GM19438 (cell line): ENCODE data around the gene AFG1L.
"Not testable (repeated sequence)": the region's sequence is repeated elsewhere in the genome, so short reads cannot be mapped to it uniquely, and the experiment has no call there.

ENCODE experiments used
- ATAC-seq: cut with Tn5 transposase; IDR thresholded peaks from one replicate; pipeline ENCODE4 v1.9.1; 2021; ENCODE audit warnings: low read depth; ENCODE audit not compliant: unreplicated experiment

The AFG1L gene

GRCh38 chr6:108343894-108344293 is 49.0 kb downstream of the AFG1L start:
- ATAC-seq = no peak

GRCh38 chr6:108348655-108349349 is 53.9 kb downstream of the AFG1L start:
- ATAC-seq = peak; percentile 91

GRCh38 chr6:108350528-108350927 is 55.7 kb downstream of the AFG1L start:
- peak; percentile 69 for ATAC-seq

GRCh38 chr6:108353853-108354252 is 59.0 kb downstream of the AFG1L start:
- no peak for ATAC-seq

- ATAC-seq = no peak
Observed at GRCh38 chr6:108355120-108355519, 60.3 kb downstream of the AFG1L start.

GRCh38 chr6:108355890-108356289 is 61.0 kb downstream of the AFG1L start:
- no peak for ATAC-seq

GRCh38 chr6:108359901-108360882 is 65.3 kb downstream of the AFG1L start:
- no peak for ATAC-seq

- ATAC-seq = no peak
Observed at GRCh38 chr6:108360919-108361311, 66.1 kb downstream of the AFG1L start.

GRCh38 chr6:108361312-108361932 is 66.6 kb downstream of the AFG1L start:
- no peak for ATAC-seq

- no peak for ATAC-seq
Observed at GRCh38 chr6:108362455-108362854, 67.6 kb downstream of the AFG1L start.

GRCh38 chr6:108363113-108363512 is 68.3 kb downstream of the AFG1L start:
- no peak for ATAC-seq

- no peak for ATAC-seq
Observed at GRCh38 chr6:108363889-108364313, 69.0 kb downstream of the AFG1L start.

- no peak for ATAC-seq
Observed at GRCh38 chr6:108364470-108364869, 69.6 kb downstream of the AFG1L start.

- no peak for ATAC-seq
Observed at GRCh38 chr6:108365478-108365877, 70.6 kb downstream of the AFG1L start.

GRCh38 chr6:108366236-108366635 is 71.4 kb downstream of the AFG1L start:
- no peak for ATAC-seq

GRCh38 chr6:108368431-108369030 is 73.7 kb downstream of the AFG1L start:
- no peak for ATAC-seq

GRCh38 chr6:108380876-108381275 is 86.0 kb downstream of the AFG1L start:
- ATAC-seq = no peak

- no peak for ATAC-seq
Observed at GRCh38 chr6:108383981-108384380, 89.1 kb downstream of the AFG1L start.

GRCh38 chr6:108389190-108389589 is 94.3 kb downstream of the AFG1L start:
- not testable (repeated sequence) for ATAC-seq

- no peak for ATAC-seq
Observed at GRCh38 chr6:108395297-108395696, 100.4 kb downstream of the AFG1L start.

- no peak for ATAC-seq
Observed at GRCh38 chr6:108403236-108403635, 108.4 kb downstream of the AFG1L start.
